Naive thymus-derived CD4-positive, alpha-beta T cell (primary cell): ENCODE results near the gene IQCN. TPM values are rescaled to one million over a fixed set of nuclear protein-coding genes. Genes with fewer than 3 reads are reported as not detected.

ENCODE experiments used
- ATAC-seq: fragments of 150-1000 bp; cut with Tn5 transposase; 2 replicates; pipeline ENCODE4 v1.10.0; 2021; ENCODE audit warnings: mild to moderate bottlenecking, moderate library complexity
- CTCF ChIA-PET: fragments of 350-600 bp; sonication (Branson Sonifier 250); formaldehyde crosslinking; loops from one replicate; lab custom pipeline; 2021; ENCODE audit warnings: antibody characterized with exemption; lab: Charles Lee
- POLR2A ChIA-PET: fragments of 350-600 bp; sonication (Branson Sonifier 250); formaldehyde crosslinking; loops from one replicate; lab custom pipeline; 2021; ENCODE audit warnings: antibody characterized with exemption, inconsistent platforms; lab: Charles Lee
- DNase-seq, 9 donors: peaks; one replicate each; pipeline versions ENCODE4 v3.0.0 to v3.0.0-alpha.2; 2020 to 2022; ENCODE audit warnings: mixed read lengths in 1 of 9
- H3K27ac ChIP-seq: one replicate; pipeline ENCODE4 v1.7.0; 2013; ENCODE audit warnings: mild to moderate bottlenecking, low read depth, low read length, moderate library complexity
- H3K27me3 ChIP-seq, 2 donors: one replicate each; pipeline ENCODE4 v1.7.0; 2013; ENCODE audit warnings: low read length in 2 of 2, mild to moderate bottlenecking in 2 of 2, moderate library complexity in 2 of 2; ENCODE audit not compliant: control insufficient read depth in 2 of 2, insufficient read depth in 2 of 2
- H3K36me3 ChIP-seq, 3 experiments: 1 replicate in 2 of 3; 2 replicates in 1 of 3; pipeline ENCODE4 v1.7.0; 2013; ENCODE audit warnings: low read length in 3 of 3, mild to moderate bottlenecking in 3 of 3, moderate library complexity in 1 of 3; ENCODE audit not compliant: insufficient read depth in 3 of 3, control insufficient read depth in 2 of 3
- H3K4me1 ChIP-seq, 2 donors: one replicate each; pipeline ENCODE4 v1.7.0; 2013; ENCODE audit warnings: low read length in 2 of 2, mild to moderate bottlenecking in 2 of 2, moderate library complexity in 1 of 2; ENCODE audit not compliant: control insufficient read depth in 2 of 2, insufficient read depth in 2 of 2
- H3K4me3 ChIP-seq: 2 replicates; pipeline ENCODE4 v1.7.0; 2013; ENCODE audit warnings: mild to moderate bottlenecking, low read length
- H3K9me3 ChIP-seq, 3 experiments: 1 replicate in 2 of 3; 2 replicates in 1 of 3; pipeline ENCODE4 v1.7.0; 2013; ENCODE audit warnings: low read length in 3 of 3; ENCODE audit not compliant: control insufficient read depth in 2 of 3
- H3K27ac Mint-ChIP-seq, 9 donors: one replicate each; pipeline ENCODE4 v1.8.0; 2020 to 2022; ENCODE audit warnings: mixed read lengths in 9 of 9, mild to moderate bottlenecking in 8 of 9, moderate library complexity in 5 of 9, inconsistent platforms in 2 of 9
- H3K27me3 Mint-ChIP-seq, 5 donors: one replicate each; pipeline ENCODE4 v1.8.0; 2021 to 2022; ENCODE audit warnings: mixed read lengths in 5 of 5, mild to moderate bottlenecking in 1 of 5
- H3K36me3 Mint-ChIP-seq, 5 donors: one replicate each; pipeline ENCODE4 v1.8.0; 2020 to 2022; ENCODE audit warnings: mixed read lengths in 5 of 5, mild to moderate bottlenecking in 3 of 5, inconsistent platforms in 1 of 5
- H3K4me1 Mint-ChIP-seq, 7 donors: one replicate each; pipeline ENCODE4 v1.8.0; 2020 to 2022; ENCODE audit warnings: mixed read lengths in 7 of 7, mild to moderate bottlenecking in 3 of 7, inconsistent platforms in 1 of 7
- H3K4me3 Mint-ChIP-seq, 10 donors: one replicate each; pipeline ENCODE4 v1.8.0; 2020 to 2022; ENCODE audit warnings: mild to moderate bottlenecking in 10 of 10, mixed read lengths in 10 of 10, moderate library complexity in 6 of 10, inconsistent platforms in 2 of 10
- H3K9me3 Mint-ChIP-seq, 11 donors: one replicate each; pipeline ENCODE4 v1.8.0; 2020 to 2022; ENCODE audit warnings: mixed read lengths in 11 of 11, mild to moderate bottlenecking in 4 of 11, inconsistent platforms in 1 of 11, moderate library complexity in 1 of 11
- intact Hi-C, 2 donors: fragments of 100-400 bp; cut with micrococcal nuclease; formaldehyde crosslinking; loops; one replicate each; pipeline ENCODE4 v1.15.1; 2023
- polyA plus RNA-seq, 2 donors: library from polyadenylated mRNA; unstranded; fragments of 300-500 nt; fragmentation: Illumina TruSeq; gene quantifications; one replicate each; pipeline ENCODE4 v1.2.3, GENCODE V29; 2021
- total RNA-seq, 6 experiments: library from RNA in 5 of 6; stranded (reverse) in 5 of 6; gene quantifications; 1 replicate in 5 of 6; 2 replicates in 1 of 6; pipeline ENCODE4 v1.2.3 and lab custom pipeline; 2021 to 2026

The IQCN gene
- total and polyA plus RNA-seq, 7 experiments from 2014 or later: 0.19 to 28.3 (median 6.5) TPM

DNA sequence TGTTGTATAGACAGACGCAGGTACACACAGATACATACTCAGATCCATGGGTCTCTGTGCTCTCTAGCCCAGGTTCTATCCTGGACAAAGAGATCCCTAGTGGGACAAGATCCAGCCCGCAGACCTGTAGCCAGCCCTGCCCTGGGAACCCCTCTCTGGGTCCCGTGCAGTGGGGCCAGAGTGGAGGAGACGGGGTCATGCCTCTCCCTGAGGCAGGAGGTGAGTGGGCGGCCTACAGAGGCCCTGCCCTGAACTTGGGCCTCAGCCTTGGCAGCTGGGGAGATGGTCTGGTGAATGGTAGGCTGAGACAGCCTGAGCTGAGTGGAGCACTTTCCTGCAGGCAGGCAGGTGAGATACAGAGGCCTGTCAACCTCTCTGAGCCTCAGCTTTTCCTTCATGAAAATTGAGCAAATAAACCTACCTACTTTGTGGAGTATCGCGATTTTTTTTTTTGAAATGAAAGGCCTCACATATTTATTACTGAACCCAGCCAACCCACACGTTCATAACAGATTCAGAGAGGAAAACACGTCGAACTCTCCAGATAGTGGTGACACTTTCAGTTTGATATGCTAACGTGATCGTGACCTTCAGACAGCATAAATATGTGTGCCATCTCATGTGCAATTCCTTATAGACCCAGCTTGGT is 10.6 kb upstream of the IQCN start:
- intact Hi-C loops: no loop called here
- H3K4me3 Mint-ChIP-seq: peak overlapping the region; percentile 20 to 72 (median 44)
- Histone ChIP-seq H3K36me3 (peaks cover 0 to 11% (median 0%) of the 10 kb centered on the region in 3 experiments), H3K9me3 (no peaks in the 10 kb centered on the region), H3K4me1 (peaks cover 21 to 32% of the 10 kb centered on the region in 2 donors), H3K27me3 (no peaks in the 10 kb centered on the region), H3K27ac (peak overlapping the region; percentile 74), H3K4me3 (peak overlapping the region; percentile 8)
- peaks cover 0 to 12% (median 0%) of the 10 kb centered on the region in 5 donors for H3K36me3 Mint-ChIP-seq
- H3K4me1 Mint-ChIP-seq: peaks cover 28 to 50% (median 44%) of the 10 kb centered on the region in 7 donors
- ATAC-seq (no peak), DNase-seq (peak in 4 of 9 donors; percentile 22 to 71 (median 34))
- POLR2A ChIA-PET: interaction anchor here (0.6 to 5.4 kb wide), 10 partner anchors 8 to 245 kb away, joined by 3 to 47 read pairs (median 4); partner anchors contain the start of gene LSM4
- CTCF ChIA-PET: interaction anchor here (1.6 kb wide), 1 partner anchor 31 kb away, joined by 3 read pairs; no protein-coding TSS in a partner anchor
- H3K27me3 Mint-ChIP-seq: peaks cover 0 to 3% (median 0%) of the 10 kb centered on the region in 5 donors
- H3K27ac Mint-ChIP-seq: peak overlapping the region; percentile 85 to 96 (median 90)
- H3K9me3 Mint-ChIP-seq: peaks cover 0 to 14% (median 0%) of the 10 kb centered on the region in 11 donors

DNA sequence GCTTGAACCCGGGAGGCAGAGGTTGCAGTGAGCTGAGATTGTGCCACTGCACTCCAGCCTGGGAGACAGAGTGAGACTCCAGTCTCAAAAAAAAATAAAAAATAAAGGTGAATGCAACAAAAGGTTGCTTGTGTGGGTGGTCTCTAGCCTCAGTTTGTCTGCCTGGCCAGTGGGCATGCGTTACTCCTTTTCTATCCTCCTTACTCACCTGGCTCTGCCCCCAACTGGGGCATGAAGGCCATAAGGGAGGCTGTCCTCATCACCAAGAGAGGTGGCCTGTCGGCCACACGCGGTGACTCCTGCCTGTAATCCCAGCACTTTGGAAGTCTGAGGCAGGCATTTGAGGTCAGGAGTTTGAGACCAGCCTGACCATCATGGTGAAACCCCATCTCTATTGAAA is 9.1 kb upstream of the IQCN start:
- peaks cover 26 to 35% of the 10 kb centered on the region in 2 donors for H3K4me1 ChIP-seq
- ATAC-seq: no peak
- peaks cover 0 to 25% (median 0%) of the 10 kb centered on the region in 3 experiments for H3K36me3 ChIP-seq
- Mint-ChIP-seq H3K27me3 (peaks cover 0 to 9% (median 0%) of the 10 kb centered on the region in 5 donors), H3K36me3 (peaks cover 0 to 25% (median 8%) of the 10 kb centered on the region in 5 donors), H3K9me3 (peaks cover 0 to 28% (median 0%) of the 10 kb centered on the region in 11 donors), H3K4me1 (peaks cover 31 to 55% (median 48%) of the 10 kb centered on the region in 7 donors), H3K27ac (peak overlapping the region; percentile 72 to 99 (median 97)), H3K4me3 (peak overlapping the region in 9 of 10 donors; percentile 14 to 94 (median 41))
- H3K4me3 ChIP-seq: no peak overlapping the region
- CTCF ChIA-PET: no interaction called here
- no peaks in the 10 kb centered on the region for H3K9me3 ChIP-seq
- no peak for DNase-seq
- H3K27ac ChIP-seq: peak overlapping the region; percentile 100
- POLR2A ChIA-PET: interaction anchor here (3.0 to 10.5 kb wide), 4 partner anchors 8 to 53 kb away, joined by 11 to 757 read pairs (median 132); partner anchors contain the start of gene LSM4
- H3K27me3 ChIP-seq: no peaks in the 10 kb centered on the region
- intact Hi-C loops: no loop called here

DNA sequence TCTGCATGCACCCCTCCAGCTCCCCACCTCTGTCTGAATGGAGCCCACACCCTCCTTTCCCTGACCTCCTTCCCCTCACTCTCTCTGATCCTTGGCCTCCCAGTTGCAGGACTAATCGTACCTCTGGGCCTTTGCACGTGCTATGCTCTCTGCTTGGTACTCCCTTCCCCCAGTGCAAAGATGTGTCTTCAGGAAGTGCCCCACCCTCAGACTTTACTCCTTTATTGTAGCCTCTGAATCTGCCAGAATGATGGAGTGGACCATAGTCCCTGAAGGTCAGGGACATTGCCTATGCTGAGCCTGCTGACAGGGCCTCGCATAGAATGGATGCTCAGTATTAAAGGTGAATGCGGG is 8.5 kb upstream of the IQCN start:
- ATAC-seq (no peak), DNase-seq (no peak)
- Histone ChIP-seq H3K27me3 (no peaks in the 10 kb centered on the region), H3K27ac (peak overlapping the region; percentile 100), H3K36me3 (peaks cover 0 to 30% (median 4%) of the 10 kb centered on the region in 3 experiments), H3K4me3 (peak overlapping the region; percentile 63), H3K9me3 (no peaks in the 10 kb centered on the region), H3K4me1 (peaks cover 26 to 40% of the 10 kb centered on the region in 2 donors)
- H3K9me3 Mint-ChIP-seq: peaks cover 0 to 33% (median 0%) of the 10 kb centered on the region in 11 donors
- peak overlapping the region; percentile 70 to 96 (median 88) for H3K4me3 Mint-ChIP-seq
- peak overlapping the region; percentile 94 to 99 (median 97) for H3K27ac Mint-ChIP-seq
- peaks cover 31 to 59% (median 53%) of the 10 kb centered on the region in 7 donors for H3K4me1 Mint-ChIP-seq
- intact Hi-C loops: no loop called here
- CTCF ChIA-PET: no interaction called here
- H3K27me3 Mint-ChIP-seq: peaks cover 0 to 9% (median 0%) of the 10 kb centered on the region in 5 donors
- H3K36me3 Mint-ChIP-seq: peaks cover 0 to 29% (median 8%) of the 10 kb centered on the region in 5 donors
- POLR2A ChIA-PET: interaction anchor here (0.7 to 10.5 kb wide), 12 partner anchors 9 to 274 kb away, joined by 3 to 757 read pairs (median 36); partner anchors contain the start of genes KXD1, LSM4, MPV17L2 and RAB3A

- Mint-ChIP-seq H3K9me3 (peaks cover 0 to 33% (median 0%) of the 10 kb centered on the region in 11 donors), H3K36me3 (peaks cover 0 to 33% (median 8%) of the 10 kb centered on the region in 5 donors), H3K4me3 (peak overlapping the region; percentile 70 to 96 (median 88)), H3K27ac (peak overlapping the region; percentile 94 to 99 (median 97)), H3K27me3 (peaks cover 0 to 9% (median 0%) of the 10 kb centered on the region in 5 donors), H3K4me1 (peaks cover 32 to 61% (median 56%) of the 10 kb centered on the region in 7 donors)
- ChIA-PET CTCF (interaction anchor here (1.0 to 7.8 kb wide), 6 partner anchors 10 to 57 kb away, joined by 3 to 266 read pairs (median 41); partner anchors contain the start of gene LSM4), POLR2A (interaction anchor here (0.5 to 10.5 kb wide), 35 partner anchors 9 to 1310 kb away, joined by 3 to 757 read pairs (median 5); partner anchors contain the start of genes COPE, DDX49, ELL and KXD1)
- no peaks in the 10 kb centered on the region for H3K27me3 ChIP-seq
- peaks cover 26 to 45% of the 10 kb centered on the region in 2 donors for H3K4me1 ChIP-seq
- H3K27ac ChIP-seq: peak overlapping the region; percentile 100
- H3K4me3 ChIP-seq: peak overlapping the region; percentile 63
- peaks cover 0 to 30% (median 4%) of the 10 kb centered on the region in 3 experiments for H3K36me3 ChIP-seq
- ATAC-seq (no peak), DNase-seq (peak in 1 of 9 donors; percentile 54)
- H3K9me3 ChIP-seq: no peaks in the 10 kb centered on the region
- intact Hi-C loops: no loop called here
Observed at GRCh38 chr19:18282021-18282787, 8.0 kb upstream of the IQCN start.

DNA sequence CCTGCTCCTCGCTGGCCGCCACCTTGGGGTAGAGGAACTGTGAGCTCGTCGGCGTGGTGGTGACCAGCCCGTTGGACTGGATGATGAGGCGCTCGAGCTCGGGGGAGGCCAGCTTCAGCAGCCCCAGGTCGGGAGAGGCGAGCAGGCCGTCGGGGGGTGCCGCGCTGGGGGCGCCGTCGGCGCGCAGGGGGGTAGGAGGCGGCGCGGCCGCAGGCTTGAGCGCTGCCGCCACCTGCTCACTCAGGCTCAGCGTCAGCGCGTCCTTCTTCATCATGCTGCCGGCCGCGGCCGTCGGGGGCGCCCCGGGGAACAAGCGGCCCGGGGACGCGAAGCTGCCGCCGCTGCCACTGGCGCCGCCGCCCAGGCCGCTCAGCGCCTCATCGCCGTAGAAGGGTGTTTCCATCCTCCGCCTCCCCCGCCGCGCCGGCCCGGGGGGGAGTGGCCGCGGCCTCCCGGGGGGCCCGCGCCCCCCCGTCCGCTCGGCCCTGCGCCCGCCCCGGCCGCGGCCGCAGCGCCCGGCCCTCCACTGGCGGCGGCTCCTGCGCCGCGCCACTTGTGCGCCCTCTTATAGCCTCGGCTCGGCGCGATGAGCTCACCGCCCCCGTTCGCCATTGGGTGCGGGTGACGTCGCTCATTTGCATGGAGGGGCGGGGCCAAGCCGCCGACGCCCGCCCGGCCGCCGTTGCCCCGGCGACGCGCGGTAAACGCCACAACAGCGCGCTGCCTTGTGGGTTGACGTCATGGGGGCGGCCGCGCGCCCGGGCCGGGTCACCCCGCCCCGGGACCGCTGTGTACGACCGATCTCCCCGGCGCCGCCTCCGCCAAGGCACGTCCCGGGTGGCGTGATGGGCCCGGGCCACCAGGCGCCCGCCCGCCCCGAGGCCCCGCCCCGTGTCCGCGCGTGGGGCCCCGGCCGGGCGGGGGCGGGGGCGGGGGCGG is 7.1 kb upstream of the IQCN start, which contains the start of gene JUND:
Gene JUND, minus strand, starts transcription at position 541 of the 939 bp plus-strand sequence. Its CDS starts 138 bp downstream, at position 403.
- Histone ChIP-seq H3K27ac (peak within 1 kb of the TSS; percentile 100), H3K4me3 (peak within 1 kb of the TSS; percentile 91), H3K36me3 (peaks cover 0 to 30% (median 4%) of the 10 kb centered on the region in 3 experiments), H3K27me3 (no peaks in the 10 kb centered on the region), H3K4me1 (peaks cover 26 to 45% of the 10 kb centered on the region in 2 donors), H3K9me3 (no peaks in the 10 kb centered on the region)
- ChIA-PET CTCF (interaction anchor here (0.6 to 7.8 kb wide), 8 partner anchors 11 to 111 kb away, joined by 3 to 266 read pairs (median 8); partner anchors contain the start of gene LSM4), POLR2A (interaction anchor here (0.5 to 10.5 kb wide), 42 partner anchors 10 to 1587 kb away, joined by 3 to 757 read pairs (median 5); partner anchors contain the start of genes ARRDC2, COPE, DDX49 and ELL)
- Mint-ChIP-seq H3K4me1 (peaks cover 29 to 56% (median 50%) of the 10 kb centered on the region in 7 donors), H3K9me3 (peaks cover 0 to 35% (median 0%) of the 10 kb centered on the region in 11 donors), H3K27me3 (peaks cover 0 to 9% (median 0%) of the 10 kb centered on the region in 5 donors), H3K36me3 (peaks cover 0 to 33% (median 8%) of the 10 kb centered on the region in 5 donors), H3K27ac (peak within 1 kb of the TSS; percentile 96 to 99 (median 98)), H3K4me3 (peak within 1 kb of the TSS; percentile 91 to 98 (median 94))
- intact Hi-C loops: loop anchor here (1.0 to 2.0 kb wide), 4 partner anchors 9 to 23 kb away; no protein-coding TSS in a partner anchor
- DNase-seq (peak; percentile 98 to 99 (median 99)), ATAC-seq (peak; percentile 77)
